Heart right ventricle (tissue), 16 donors: ENCODE results near the gene TCEA2. TPM values are rescaled to one million over a fixed set of nuclear protein-coding genes. Genes with fewer than 3 reads are reported as not detected.
A peak's percentile ranks its signal among the peaks of the same experiment; 100 is the strongest.

Experiments used
- ATAC-seq, 8 donors: fragments of 200-7000 bp; cut with Tn5 transposase; one replicate each; pipeline ENCODE4 v1.9.1; 2020; ENCODE audit warnings: mild to moderate bottlenecking in 8 of 8, moderate library complexity in 8 of 8, moderate number of reproducible peaks in 1 of 8
- DNase-seq, 2 donors: peaks; one replicate each; pipeline ENCODE4 v3.0.0-alpha.2; 2020
- H3K27ac ChIP-seq, 10 donors: fragments of 200-600 bp; sonication (generic) in 2 of 10; one replicate each; pipeline versions ENCODE4 v1.5.0 to v1.8.0; 2020 to 2022; ENCODE audit warnings: mild to moderate bottlenecking in 3 of 10
- H3K27me3 ChIP-seq, 7 donors: fragments of 200-600 bp; one replicate each; pipeline ENCODE4 v1.8.0; 2021 to 2022; ENCODE audit warnings: mild to moderate bottlenecking in 2 of 7
- H3K36me3 ChIP-seq, 9 donors: fragments of 200-600 bp; sonication (generic) in 1 of 9; one replicate each; pipeline versions ENCODE4 v1.5.0 to v1.8.0; 2020 to 2022; ENCODE audit warnings: mild to moderate bottlenecking in 2 of 9
- H3K4me1 ChIP-seq, 9 donors: fragments of 200-600 bp; sonication (generic) in 1 of 9; one replicate each; pipeline versions ENCODE4 v1.5.0 to v1.8.0; 2020 to 2022; ENCODE audit warnings: mild to moderate bottlenecking in 4 of 9
- H3K4me3 ChIP-seq, 10 donors: fragments of 200-600 bp; sonication (generic) in 2 of 10; one replicate each; pipeline versions ENCODE4 v1.5.0 to v1.8.0; 2020 to 2022; ENCODE audit warnings: mild to moderate bottlenecking in 7 of 10, moderate library complexity in 2 of 10
- H3K9me3 ChIP-seq, 11 donors: fragments of 200-600 bp in 10 of 11; sonication (generic) in 2 of 11; one replicate each; pipeline versions ENCODE4 v1.5.0 to v1.8.0; 2013 to 2022; ENCODE audit warnings: mild to moderate bottlenecking in 2 of 11, control low read depth in 1 of 11, moderate library complexity in 1 of 11
- WGBS, 2 donors: extraction: QIAGEN DNeasy Blood & Tissue Kit; methylation state at CpG; one replicate each; pipeline ENCODE4 v1.1.7; 2013; ENCODE audit warnings: inconsistent platforms in 1 of 2; 5-methylcytosine and 5-hydroxymethylcytosine counted together
- intact Hi-C, 10 donors: fragments of 100-400 bp; cut with DNase I; formaldehyde crosslinking; loops; one replicate each; pipeline versions ENCODE4 v1.11.1 to v1.14.2; 2022
- polyA plus RNA-seq, 2 donors: library from polyadenylated mRNA; stranded (reverse); fragments of 200-250 nt; gene quantifications; one replicate each; pipeline ENCODE4 v1.2.3, GENCODE V29; 2013
- total RNA-seq, 10 donors: library from RNA; stranded (reverse); fragmentation: NEBNext Ultra II Directional in 3 of 10; extraction: Animal tissue kit (Norgen Biotek cat#: 25700) in 3 of 10; gene quantifications; one replicate each; pipeline versions ENCODE4 v1.2.1 to v1.2.4, GENCODE V29; 2021 to 2023
- TF ChIP-seq, protein P1 (sequence below), 9 donors: fragments of 200-600 bp; sonication (generic) in 2 of 9; IDR thresholded peaks; one replicate each; pipeline versions ENCODE4 v1.5.0 to v1.8.0; 2021 to 2022; ENCODE audit warnings: antibody characterized with exemption in 9 of 9, mild to moderate bottlenecking in 5 of 9, moderate library complexity in 1 of 9
- donor health status: Arrhythmogenic right ventricular cardiomyopathy.
- donor health status: ischemic (EF 13 %, LVEDD 7.1; RV severe dilation, severe dysfunction).
- donor health status: healthy with polysubstance abuse.
- donor health status: DM: no; HTN: yes; CAD: no.
- donor health status: DM: no; HTN: no; CAD: no.
- donor health status: ischemic (EF 25% LVEDD 6.9; RV normal size, moderate dysfunction).
- donor health status: ischemic (EF 25% LVEDD 5.7; RV mildly dilated, moderate dysfunction).
- donor health status: healthy.
- donor health status: DM: yes; HTN: yes; CAD: no.
- donor health status: Ischemic cardiomyopathy.
- donor health status: ischemic (EF 35%, LVEDD 5.7; RV mildly dilated, moderate dysfunction).
- donor health status: nonischemic (EF 11% LVEDD 7.7; RV severe dilation, severe dysfunction).
- donor health status: DM: yes; HTN: yes; CAD: no.
- donor health status: PGD.
- donor health status: ischemic (EF 29% LVEDD 5.4; RV normal size, mild dysfunction).
- donor health status: nonischemic (EF 23%, LVEDD 6.1; RV moderate dilation, normal function).

TCEA2 gene
- total and polyA plus RNA-seq, 12 donors: 35.0 to 54.9 (median 44.9) TPM

DNA sequence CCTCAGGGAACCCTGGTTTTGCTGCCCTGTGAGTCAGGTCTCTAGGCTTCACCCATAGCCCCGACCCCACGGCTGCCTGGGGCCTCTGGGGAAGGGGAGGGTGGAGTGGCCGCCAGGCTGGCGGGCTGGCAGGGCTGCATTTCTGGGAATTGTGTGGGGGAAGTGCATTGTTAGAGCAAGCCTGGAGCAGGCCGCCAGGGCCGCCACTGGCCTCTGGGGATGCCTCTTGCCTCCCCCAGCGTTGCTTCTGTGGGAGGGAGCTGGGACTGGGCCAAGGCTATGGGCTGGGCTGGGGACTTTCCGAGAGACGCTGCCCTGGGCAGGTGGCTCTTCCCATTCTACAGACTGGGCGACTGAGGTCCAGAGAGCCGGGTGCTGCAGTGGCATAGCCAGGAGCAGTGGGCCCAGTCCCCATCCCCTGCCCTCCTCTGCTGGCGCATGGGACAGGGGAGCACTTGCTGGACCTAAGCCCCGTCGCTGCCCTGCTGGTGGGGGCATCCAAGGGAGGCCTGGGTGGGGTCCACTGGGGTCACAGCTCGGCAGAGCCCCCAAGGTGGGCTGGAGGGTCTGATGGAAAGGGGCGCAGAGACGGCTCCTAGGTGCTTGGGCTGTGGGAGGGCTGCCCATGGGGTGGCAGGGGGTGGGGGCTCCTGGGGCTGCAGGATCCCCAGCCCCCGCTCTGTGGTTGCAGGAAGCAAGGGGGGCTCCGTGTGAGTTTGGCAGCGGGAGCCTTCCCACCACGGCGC lies 6.9 kb upstream of the TCEA2 start:
- H3K4me1 ChIP-seq: peaks cover 2 to 67% (median 44%) of the 10 kb centered on the region in 9 donors
- H3K9me3 ChIP-seq: no peaks in the 10 kb centered on the region
- DNase-seq (peak; percentile 81 to 87), ATAC-seq (peak; percentile 40 to 63 (median 54))
- TF ChIP-seq, protein P1, sequence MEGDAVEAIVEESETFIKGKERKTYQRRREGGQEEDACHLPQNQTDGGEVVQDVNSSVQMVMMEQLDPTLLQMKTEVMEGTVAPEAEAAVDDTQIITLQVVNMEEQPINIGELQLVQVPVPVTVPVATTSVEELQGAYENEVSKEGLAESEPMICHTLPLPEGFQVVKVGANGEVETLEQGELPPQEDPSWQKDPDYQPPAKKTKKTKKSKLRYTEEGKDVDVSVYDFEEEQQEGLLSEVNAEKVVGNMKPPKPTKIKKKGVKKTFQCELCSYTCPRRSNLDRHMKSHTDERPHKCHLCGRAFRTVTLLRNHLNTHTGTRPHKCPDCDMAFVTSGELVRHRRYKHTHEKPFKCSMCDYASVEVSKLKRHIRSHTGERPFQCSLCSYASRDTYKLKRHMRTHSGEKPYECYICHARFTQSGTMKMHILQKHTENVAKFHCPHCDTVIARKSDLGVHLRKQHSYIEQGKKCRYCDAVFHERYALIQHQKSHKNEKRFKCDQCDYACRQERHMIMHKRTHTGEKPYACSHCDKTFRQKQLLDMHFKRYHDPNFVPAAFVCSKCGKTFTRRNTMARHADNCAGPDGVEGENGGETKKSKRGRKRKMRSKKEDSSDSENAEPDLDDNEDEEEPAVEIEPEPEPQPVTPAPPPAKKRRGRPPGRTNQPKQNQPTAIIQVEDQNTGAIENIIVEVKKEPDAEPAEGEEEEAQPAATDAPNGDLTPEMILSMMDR (IDR thresholded peaks at IDR 0.05): peak in 1 of 9 donors; percentile 9
- H3K27ac ChIP-seq: peak overlapping the region; percentile 80 to 98 (median 90)
- peak overlapping the region in 9 of 10 donors; percentile 16 to 47 (median 39) for H3K4me3 ChIP-seq
- intact Hi-C loops: loop anchor here in 4 of 10 donors (2.0 to 10.0 kb wide), 4 partner anchors 15 to 421 kb away; partner anchors contain the start of gene PRPF6 (in 1 of the 4)
- H3K36me3 ChIP-seq: no peaks in the 10 kb centered on the region
- H3K27me3 ChIP-seq: peaks cover 0 to 57% (median 18%) of the 10 kb centered on the region in 7 donors
- 43 to 47% methylated on average over 22 of the region's 22 CpGs for WGBS, 2 donors

DNA sequence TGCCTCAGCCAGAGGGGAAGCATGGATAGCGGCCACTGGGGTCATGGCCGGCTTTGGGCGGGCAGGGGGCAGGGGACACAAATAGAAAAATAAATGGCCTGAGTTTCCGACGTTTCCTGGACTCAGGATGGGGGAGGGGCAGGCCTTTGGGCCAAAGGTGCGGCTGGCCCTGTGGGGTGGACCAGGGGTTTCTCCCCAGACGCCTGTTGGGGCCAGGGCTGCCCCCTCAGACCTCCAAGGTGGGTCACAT lies 6.4 kb upstream of the TCEA2 start:
- intact Hi-C loops: loop anchor here in 4 of 10 donors (2.0 to 10.0 kb wide), 4 partner anchors 16 to 422 kb away; partner anchors contain the start of gene PRPF6 (in 1 of the 4)
- H3K4me1 ChIP-seq: peaks cover 2 to 64% (median 44%) of the 10 kb centered on the region in 9 donors

DNA sequence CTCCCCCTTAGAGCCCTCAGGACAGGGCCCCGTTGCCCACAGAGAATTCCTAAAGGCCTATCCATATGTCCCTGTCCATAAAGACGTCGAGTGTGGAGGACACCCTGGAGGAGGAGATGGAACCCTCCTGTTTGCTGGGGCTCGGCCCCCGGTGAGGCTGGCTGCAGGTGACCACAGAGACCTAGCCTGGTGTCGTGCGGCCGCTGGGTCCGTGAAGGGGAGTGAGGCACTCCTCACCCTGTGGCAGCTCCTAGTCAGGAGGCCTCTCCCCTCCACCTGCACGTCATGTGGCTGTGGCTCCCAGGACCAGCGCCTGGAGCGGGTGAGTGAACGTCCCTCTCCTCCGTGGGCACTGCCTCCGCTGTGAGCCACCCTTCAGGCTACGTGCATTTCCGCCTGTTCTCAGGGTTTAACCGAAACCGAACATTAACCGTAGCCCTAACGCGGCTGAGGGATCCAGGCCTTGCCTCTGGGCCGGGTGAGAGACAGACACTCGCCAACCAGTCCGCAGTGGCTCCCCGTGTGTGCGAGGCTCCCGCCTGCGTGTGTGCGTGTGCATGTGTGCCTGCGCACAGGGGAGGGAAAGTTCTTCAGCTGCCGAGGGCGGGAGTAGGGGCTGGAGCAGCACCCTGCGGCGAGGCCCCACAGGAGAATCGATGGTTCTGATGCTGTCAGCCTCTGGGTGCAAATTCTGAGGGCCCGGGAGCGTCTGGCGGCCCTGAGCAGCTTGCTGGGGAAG lies 5.9 kb upstream of the TCEA2 start:
- Histone ChIP-seq H3K4me3 (peak overlapping the region; percentile 12 to 47 (median 38)), H3K36me3 (no peaks in the 10 kb centered on the region), H3K27me3 (peaks cover 0 to 47% (median 18%) of the 10 kb centered on the region in 7 donors), H3K4me1 (peaks cover 2 to 65% (median 42%) of the 10 kb centered on the region in 9 donors), H3K27ac (peak overlapping the region; percentile 80 to 98 (median 90)), H3K9me3 (no peaks in the 10 kb centered on the region)
- ATAC-seq (peak in 7 of 8 donors; percentile 4 to 29 (median 13)), DNase-seq (no peak)
- intact Hi-C loops: loop anchor here in 4 of 10 donors (1.0 to 10.0 kb wide), 5 partner anchors 16 to 422 kb away; partner anchors contain the start of gene PRPF6 (in 1 of the 4)
- TF ChIP-seq, protein P1 (IDR thresholded peaks at IDR 0.05): no peak
- WGBS, 2 donors: 41 to 49% methylated on average over 39 of the region's 39 CpGs

More for the DNA sequence above, 6.4 kb upstream of the TCEA2 start:
- H3K4me3 ChIP-seq: peak overlapping the region in 9 of 10 donors; percentile 22 to 47 (median 39)
- no peak for DNase-seq
- peak in 6 of 8 donors; percentile 1 to 34 (median 12) for ATAC-seq
- WGBS, 2 donors: 44 to 45% methylated on average over 7 of the region's 7 CpGs
- no peaks in the 10 kb centered on the region for H3K36me3 ChIP-seq
- TF ChIP-seq, protein P1 (IDR thresholded peaks at IDR 0.05): no peak
- peaks cover 0 to 52% (median 18%) of the 10 kb centered on the region in 7 donors for H3K27me3 ChIP-seq
- no peaks in the 10 kb centered on the region for H3K9me3 ChIP-seq
- H3K27ac ChIP-seq: peak overlapping the region; percentile 80 to 98 (median 90)
